Activated B cell treated with CpG ODN at 0.5 μM for 24 hours (primary cell): ENCODE data around the gene APPBP2. TPM values are rescaled to one million over a fixed set of nuclear protein-coding genes. Genes with fewer than 3 reads are reported as not detected.

ENCODE experiments used
- ATAC-seq: fragments of 200-7000 bp; cut with Tn5 transposase; one replicate; pipeline ENCODE4 v1.10.0; 2021; ENCODE audit warnings: low read depth, mild to moderate bottlenecking, moderate library complexity
- CTCF ChIA-PET: fragments of 350-600 bp; sonication (Branson Sonifier 250); formaldehyde crosslinking; loops from one replicate; lab custom pipeline; 2021; ENCODE audit warnings: antibody characterized with exemption; lab: Charles Lee
- POLR2A ChIA-PET: fragments of 350-600 bp; sonication (Branson Sonifier 250); formaldehyde crosslinking; loops from one replicate; lab custom pipeline; 2021; ENCODE audit warnings: antibody characterized with exemption; lab: Charles Lee
- DNase-seq: peaks from one replicate; pipeline ENCODE4 v3.0.0; 2022
- H3K27ac Mint-ChIP-seq: one replicate; pipeline ENCODE4 v1.8.0; 2020; ENCODE audit warnings: mixed read lengths
- H3K27me3 Mint-ChIP-seq: one replicate; pipeline ENCODE4 v1.8.0; 2021; ENCODE audit warnings: mixed read lengths
- H3K36me3 Mint-ChIP-seq: one replicate; pipeline ENCODE4 v1.8.0; 2021; ENCODE audit warnings: low read depth, mixed read lengths
- H3K4me1 Mint-ChIP-seq: one replicate; pipeline ENCODE4 v1.8.0; 2021; ENCODE audit warnings: mixed read lengths
- H3K4me3 Mint-ChIP-seq: one replicate; pipeline ENCODE4 v1.8.0; 2020; ENCODE audit warnings: mild to moderate bottlenecking, mixed read lengths
- H3K9me3 Mint-ChIP-seq: one replicate; pipeline ENCODE4 v1.8.0; 2020; ENCODE audit warnings: mixed read lengths
- intact Hi-C: fragments of 100-400 bp; cut with micrococcal nuclease; formaldehyde crosslinking; loops from one replicate; pipeline ENCODE4 v1.15.1; 2024
- total RNA-seq: library from RNA; stranded (reverse); gene quantifications from 2 replicates; pipeline ENCODE4 v1.2.3, GENCODE V29; 2022
- TF ChIP-seq, protein P1 (sequence below): fragments of 200-600 bp; IDR thresholded peaks from one replicate; pipeline ENCODE4 v1.8.0; 2022; ENCODE audit warnings: antibody characterized with exemption, mild to moderate bottlenecking

The APPBP2 gene
- total RNA-seq, 1 donor from 2014 or later = 29.9 TPM

DNA sequence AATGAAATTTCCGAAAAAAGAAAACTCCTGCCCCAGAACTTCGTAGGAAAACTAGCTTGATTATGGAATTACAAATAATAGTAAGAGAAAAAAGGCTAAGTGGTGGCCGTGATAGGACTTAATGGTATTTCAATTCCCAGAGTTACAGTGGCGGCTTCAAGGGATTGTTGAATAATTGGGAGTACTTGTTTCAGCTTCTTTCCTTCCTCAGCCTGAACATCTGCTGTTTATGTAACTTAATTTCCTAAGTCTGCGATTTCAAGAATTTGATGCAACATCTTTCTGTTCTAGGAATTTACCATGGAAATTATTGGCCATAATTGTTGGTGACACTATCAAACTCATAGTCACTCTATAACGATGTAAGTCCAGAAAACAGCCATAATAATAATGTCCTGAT lies 684 bp upstream of the APPBP2 start:
- peaks cover 39% of the 10 kb centered on the region for H3K4me1 Mint-ChIP-seq
- CTCF ChIA-PET = interaction anchor here (0.9 kb wide), 1 partner anchor 43 kb away, joined by 4 read pairs; no protein-coding TSS in a partner anchor
- POLR2A ChIA-PET = interaction anchor here (0.6 kb wide), 1 partner anchor 150 kb away, joined by 3 read pairs; no protein-coding TSS in a partner anchor

DNA sequence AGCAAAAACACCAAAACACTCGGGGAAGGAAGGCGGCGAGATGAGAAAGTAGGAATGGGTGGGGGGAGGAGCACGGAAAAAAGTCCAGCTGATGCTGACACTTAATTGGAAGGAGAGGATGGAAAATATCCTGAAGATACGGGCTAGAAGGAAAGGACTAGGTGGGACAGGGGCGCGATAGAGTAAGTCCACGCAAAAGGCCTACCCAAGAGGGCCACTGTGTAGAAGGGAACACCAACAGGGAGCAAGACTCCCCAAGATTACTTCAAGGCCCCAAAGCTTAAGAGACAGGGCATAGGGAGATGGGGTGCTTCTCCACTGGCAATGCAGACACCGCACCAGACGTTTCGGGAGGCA lies 736 bp downstream of the APPBP2 start:
- H3K27me3 Mint-ChIP-seq = no peaks in the 10 kb centered on the region
- peak overlapping the region; percentile 93 for H3K27ac Mint-ChIP-seq
- peaks cover 42% of the 10 kb centered on the region for H3K4me1 Mint-ChIP-seq
- ChIA-PET POLR2A (no interaction called here), CTCF (no interaction called here)
- intact Hi-C loops = loop anchor here (5.0 to 10.0 kb wide), 2 partner anchors 131 to 438 kb away; partner anchors contain the start of gene USP32
- DNase-seq = no peak
- peaks cover 20% of the 10 kb centered on the region for H3K36me3 Mint-ChIP-seq
- ATAC-seq = peak; percentile 22
- TF ChIP-seq, protein P1, sequence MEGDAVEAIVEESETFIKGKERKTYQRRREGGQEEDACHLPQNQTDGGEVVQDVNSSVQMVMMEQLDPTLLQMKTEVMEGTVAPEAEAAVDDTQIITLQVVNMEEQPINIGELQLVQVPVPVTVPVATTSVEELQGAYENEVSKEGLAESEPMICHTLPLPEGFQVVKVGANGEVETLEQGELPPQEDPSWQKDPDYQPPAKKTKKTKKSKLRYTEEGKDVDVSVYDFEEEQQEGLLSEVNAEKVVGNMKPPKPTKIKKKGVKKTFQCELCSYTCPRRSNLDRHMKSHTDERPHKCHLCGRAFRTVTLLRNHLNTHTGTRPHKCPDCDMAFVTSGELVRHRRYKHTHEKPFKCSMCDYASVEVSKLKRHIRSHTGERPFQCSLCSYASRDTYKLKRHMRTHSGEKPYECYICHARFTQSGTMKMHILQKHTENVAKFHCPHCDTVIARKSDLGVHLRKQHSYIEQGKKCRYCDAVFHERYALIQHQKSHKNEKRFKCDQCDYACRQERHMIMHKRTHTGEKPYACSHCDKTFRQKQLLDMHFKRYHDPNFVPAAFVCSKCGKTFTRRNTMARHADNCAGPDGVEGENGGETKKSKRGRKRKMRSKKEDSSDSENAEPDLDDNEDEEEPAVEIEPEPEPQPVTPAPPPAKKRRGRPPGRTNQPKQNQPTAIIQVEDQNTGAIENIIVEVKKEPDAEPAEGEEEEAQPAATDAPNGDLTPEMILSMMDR = no peak
- no peaks in the 10 kb centered on the region for H3K9me3 Mint-ChIP-seq
- H3K4me3 Mint-ChIP-seq = peak overlapping the region; percentile 96

More for the DNA sequence above, 684 bp upstream of the APPBP2 start:
- ATAC-seq (no peak), DNase-seq (no peak)
- no peaks in the 10 kb centered on the region for H3K27me3 Mint-ChIP-seq
- H3K27ac Mint-ChIP-seq = peak overlapping the region; percentile 93
- peaks cover 14% of the 10 kb centered on the region for H3K36me3 Mint-ChIP-seq
- H3K4me3 Mint-ChIP-seq = peak overlapping the region; percentile 96
- intact Hi-C loops = loop anchor here (1.0 to 10.0 kb wide), 4 partner anchors 74 to 439 kb away; partner anchors contain the start of genes PPM1D and USP32
- TF ChIP-seq, protein P1 = no peak
- no peaks in the 10 kb centered on the region for H3K9me3 Mint-ChIP-seq

DNA sequence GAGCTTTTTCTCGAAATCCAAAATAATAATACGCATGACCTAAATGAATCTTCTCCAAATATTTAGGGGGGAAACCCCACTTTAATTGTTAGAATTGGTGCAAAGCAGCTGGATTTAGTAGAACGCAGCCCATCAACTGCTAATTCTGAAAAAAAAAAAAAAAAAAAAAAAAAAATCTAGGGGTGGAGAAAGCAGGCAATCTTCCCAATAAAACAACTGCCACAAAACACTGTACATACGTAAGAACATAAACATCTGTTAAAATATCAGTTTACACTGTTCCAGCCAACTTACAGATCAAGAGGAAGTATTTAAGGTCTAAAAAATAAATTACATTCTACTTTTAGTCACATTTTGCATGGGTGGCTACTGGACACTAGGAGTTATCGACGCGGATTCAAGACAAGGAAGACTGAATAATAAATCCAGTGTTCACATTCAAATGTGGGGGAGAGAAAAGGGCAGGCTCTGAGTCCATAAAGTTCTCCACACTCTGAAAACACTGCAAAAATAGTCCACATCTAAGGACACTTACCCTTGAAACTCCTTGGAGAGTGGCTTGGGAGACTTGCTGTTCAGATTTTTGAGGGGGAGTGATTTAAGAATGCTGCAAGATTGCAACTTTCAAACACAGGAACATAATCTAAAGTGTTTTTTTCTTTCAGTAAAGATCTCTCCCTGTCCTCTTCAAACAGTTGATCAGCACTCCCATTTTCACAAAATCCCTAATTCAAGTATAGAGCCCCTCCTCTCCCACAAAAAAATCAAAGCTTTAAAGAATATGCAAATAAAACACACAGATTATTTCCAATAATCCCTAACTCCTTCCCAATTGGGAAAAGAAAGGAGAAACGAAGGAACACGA lies 1.3 kb downstream of the APPBP2 start:
- peaks cover 42% of the 10 kb centered on the region for H3K4me1 Mint-ChIP-seq

DNA sequence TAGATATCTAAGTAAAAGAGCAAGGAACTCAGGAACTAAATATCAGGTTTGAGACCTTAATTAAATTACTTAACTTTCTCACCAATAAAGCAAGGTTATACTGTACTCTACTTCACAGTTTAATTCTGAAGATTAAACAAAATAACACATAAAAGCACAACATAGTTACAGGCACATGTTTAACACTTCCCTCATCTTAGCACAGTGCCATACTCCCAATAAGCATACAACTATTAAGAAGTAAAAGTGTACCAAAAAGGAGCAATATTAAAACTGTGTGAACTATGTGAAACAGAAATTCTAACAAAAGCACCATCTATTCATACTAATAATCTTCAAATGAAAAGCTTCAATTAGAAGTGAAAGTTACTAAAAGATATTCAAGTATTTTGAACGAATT lies 2.2 kb downstream of the APPBP2 start:
- Mint-ChIP-seq H3K27me3 (no peaks in the 10 kb centered on the region), H3K9me3 (no peaks in the 10 kb centered on the region), H3K27ac (no peak overlapping the region), H3K4me1 (peaks cover 42% of the 10 kb centered on the region), H3K4me3 (peak overlapping the region; percentile 96), H3K36me3 (peaks cover 21% of the 10 kb centered on the region)
- intact Hi-C loops = loop anchor here (10.0 kb wide), 1 partner anchor 129 kb away; the partner anchor contains the start of gene USP32
- no peak for DNase-seq
- CTCF ChIA-PET = no interaction called here
- TF ChIP-seq, protein P1 = no peak
- no peak for ATAC-seq
- POLR2A ChIA-PET = interaction anchor here (0.6 kb wide), 1 partner anchor 52 kb away, joined by 7 read pairs; no protein-coding TSS in a partner anchor

More for the DNA sequence above, 1.3 kb downstream of the APPBP2 start:
- Mint-ChIP-seq H3K27ac (peak overlapping the region; percentile 93), H3K36me3 (peaks cover 20% of the 10 kb centered on the region), H3K9me3 (no peaks in the 10 kb centered on the region), H3K27me3 (no peaks in the 10 kb centered on the region), H3K4me3 (peak overlapping the region; percentile 96)
- POLR2A ChIA-PET = interaction anchor here (0.6 kb wide), 1 partner anchor 53 kb away, joined by 7 read pairs; no protein-coding TSS in a partner anchor
- TF ChIP-seq, protein P1 = no peak
- DNase-seq (no peak), ATAC-seq (no peak)
- intact Hi-C loops = loop anchor here (5.0 to 10.0 kb wide), 2 partner anchors 130 to 437 kb away; partner anchors contain the start of gene USP32
- CTCF ChIA-PET = no interaction called here
